MG63 (cell line): ENCODE measurements around the gene KRTAP7-1. TPM values are rescaled to one million over a fixed set of nuclear protein-coding genes. Genes with fewer than 3 reads are reported as not detected.
A peak's percentile ranks its signal among the peaks of the same experiment; 100 is the strongest.

Source experiments
- DNase-seq: peaks from one replicate; pipeline ENCODE4 v3.0.0-alpha.2; 2020
- H3K27me3 ChIP-seq: fragments of 250-450 bp; sonication (Bioruptor Pico); 2 replicates; pipeline ENCODE4 v1.5.1; 2020; ENCODE audit warnings: mild to moderate bottlenecking, moderate library complexity
- H3K36me3 ChIP-seq: fragments of 250-450 bp; sonication (Bioruptor Pico); 2 replicates; pipeline ENCODE4 v1.5.1; 2020; ENCODE audit warnings: mild to moderate bottlenecking, moderate library complexity
- H3K4me3 ChIP-seq: fragments of 250-450 bp; sonication (Bioruptor Pico); 2 replicates; pipeline ENCODE4 v1.5.1; 2020; ENCODE audit warnings: mild to moderate bottlenecking, moderate library complexity
- H3K9me3 ChIP-seq: fragments of 250-450 bp; sonication (Bioruptor Pico); 2 replicates; pipeline ENCODE4 v1.5.1; 2020; ENCODE audit warnings: mild to moderate bottlenecking, moderate library complexity
- total RNA-seq: library from RNA; depleted of rRNA; stranded (reverse); fragments of >200 nt; shearing (Covaris generic); gene quantifications from 2 replicates; pipeline ENCODE4 v1.2.3, GENCODE V29; 2014; ENCODE audit warnings: low replicate concordance; rRNA removed

The KRTAP7-1 gene
- not detected in 2 replicates for total RNA-seq

GRCh38 chr21:30829659-30830058 is at the start of gene KRTAP7-1:
KRTAP7-1 (minus strand) TSS chr21:30829759; CDS start chr21:30829698, 61 bp downstream.
- no peaks in the 10 kb centered on the region for H3K36me3 ChIP-seq
- no peak for DNase-seq
- H3K9me3 ChIP-seq = peaks cover 8% of the 10 kb centered on the region; the same call in 1 of the 2 replicates
- no peak within 1 kb of the TSS for H3K4me3 ChIP-seq
- no peaks in the 10 kb centered on the region for H3K27me3 ChIP-seq

- Histone ChIP-seq H3K36me3 (no peaks in the 10 kb centered on the region), H3K4me3 (no peak overlapping the region), H3K9me3 (no peaks in the 10 kb centered on the region), H3K27me3 (no peaks in the 10 kb centered on the region)
- no peak for DNase-seq
Measured at GRCh38 chr21:30874526-30874925, 45.0 kb upstream of the KRTAP7-1 start.

GRCh38 chr21:30847627-30848500 is 18.3 kb upstream of the KRTAP7-1 start:
- no peak overlapping the region for H3K4me3 ChIP-seq
- H3K9me3 ChIP-seq = no peaks in the 10 kb centered on the region
- no peaks in the 10 kb centered on the region for H3K27me3 ChIP-seq
- no peak for DNase-seq
- no peaks in the 10 kb centered on the region for H3K36me3 ChIP-seq

- no peaks in the 10 kb centered on the region for H3K9me3 ChIP-seq
- H3K36me3 ChIP-seq = no peaks in the 10 kb centered on the region
- H3K27me3 ChIP-seq = no peaks in the 10 kb centered on the region
- no peak for DNase-seq
- no peak overlapping the region for H3K4me3 ChIP-seq
Measured at GRCh38 chr21:30842990-30843389, 13.4 kb upstream of the KRTAP7-1 start.

- DNase-seq = peak; percentile 47
- Histone ChIP-seq H3K27me3 (no peaks in the 10 kb centered on the region), H3K4me3 (no peak overlapping the region), H3K9me3 (no peaks in the 10 kb centered on the region), H3K36me3 (no peaks in the 10 kb centered on the region)
Measured at GRCh38 chr21:30839304-30839703, 9.7 kb upstream of the KRTAP7-1 start.

GRCh38 chr21:30838536-30838935 is 9.0 kb upstream of the KRTAP7-1 start:
- no peak overlapping the region for H3K4me3 ChIP-seq
- no peaks in the 10 kb centered on the region for H3K36me3 ChIP-seq
- no peak for DNase-seq
- H3K9me3 ChIP-seq = no peaks in the 10 kb centered on the region
- no peaks in the 10 kb centered on the region for H3K27me3 ChIP-seq

- Histone ChIP-seq H3K4me3 (no peak overlapping the region), H3K27me3 (no peaks in the 10 kb centered on the region)
- no peak for DNase-seq
Measured at GRCh38 chr21:30831194-30831765, 1.7 kb upstream of the KRTAP7-1 start.

GRCh38 chr21:30818837-30819610 is 10.5 kb downstream of the KRTAP7-1 start:
- Histone ChIP-seq H3K27me3 (no peaks in the 10 kb centered on the region), H3K9me3 (no peaks in the 10 kb centered on the region), H3K4me3 (no peak overlapping the region), H3K36me3 (no peaks in the 10 kb centered on the region)
- no peak for DNase-seq

More at GRCh38 chr21:30831194-30831765, 1.7 kb upstream of the KRTAP7-1 start:
- peaks cover 8% of the 10 kb centered on the region; the same call in 1 of the 2 replicates for H3K9me3 ChIP-seq
- no peaks in the 10 kb centered on the region for H3K36me3 ChIP-seq

- no peak for DNase-seq
- Histone ChIP-seq H3K27me3 (no peaks in the 10 kb centered on the region), H3K9me3 (no peaks in the 10 kb centered on the region), H3K36me3 (no peaks in the 10 kb centered on the region), H3K4me3 (no peak within 1 kb of the TSS)
Measured at GRCh38 chr21:30813174-30813573, 16.4 kb downstream of the KRTAP7-1 start, which contains the start of gene KRTAP8-1. KRTAP8-1 (minus strand) TSS chr21:30813274; CDS start chr21:30813220, 54 bp downstream.

- H3K27me3 ChIP-seq = no peaks in the 10 kb centered on the region
- no peak for DNase-seq
- H3K4me3 ChIP-seq = no peak overlapping the region
- H3K9me3 ChIP-seq = no peaks in the 10 kb centered on the region
- H3K36me3 ChIP-seq = no peaks in the 10 kb centered on the region
Measured at GRCh38 chr21:30800605-30801004, 29.0 kb downstream of the KRTAP7-1 start.

GRCh38 chr21:30793581-30794314 is 35.8 kb downstream of the KRTAP7-1 start:
- Histone ChIP-seq H3K27me3 (no peaks in the 10 kb centered on the region), H3K36me3 (no peaks in the 10 kb centered on the region), H3K9me3 (no peaks in the 10 kb centered on the region), H3K4me3 (no peak overlapping the region)
- DNase-seq = no peak

- no peaks in the 10 kb centered on the region for H3K36me3 ChIP-seq
- DNase-seq = no peak
- no peaks in the 10 kb centered on the region for H3K9me3 ChIP-seq
- no peak overlapping the region for H3K4me3 ChIP-seq
- no peaks in the 10 kb centered on the region for H3K27me3 ChIP-seq
Measured at GRCh38 chr21:30779249-30779648, 50.3 kb downstream of the KRTAP7-1 start.

Other genes starting within 250 kb of the KRTAP7-1 start
- not detected in 2 replicates for gene KRTAP22-2, start 239.4 kb downstream of the KRTAP7-1 start, total RNA-seq
- gene KRTAP6-3, start 237.3 kb downstream of the KRTAP7-1 start, total RNA-seq = not detected in 2 replicates
- gene KRTAP6-2, start 230.9 kb downstream of the KRTAP7-1 start, total RNA-seq = not detected in 2 replicates
- not detected in 2 replicates for gene KRTAP22-1, start 228.7 kb downstream of the KRTAP7-1 start, total RNA-seq
- not detected in 2 replicates for gene KRTAP6-1, start 215.8 kb downstream of the KRTAP7-1 start, total RNA-seq
- gene KRTAP20-1, start 213.3 kb downstream of the KRTAP7-1 start, total RNA-seq = not detected in 2 replicates
- not detected in 2 replicates for gene KRTAP20-4, start 209.1 kb downstream of the KRTAP7-1 start, total RNA-seq
- gene KRTAP20-2, start 194.6 kb downstream of the KRTAP7-1 start, total RNA-seq = not detected in 2 replicates
- gene KRTAP20-3, start 186.9 kb downstream of the KRTAP7-1 start, total RNA-seq = not detected in 2 replicates
- gene KRTAP21-3, start 111.0 kb downstream of the KRTAP7-1 start, total RNA-seq = not detected in 2 replicates
- gene KRTAP21-2, start 82.5 kb downstream of the KRTAP7-1 start, total RNA-seq = not detected in 2 replicates
- not detected in 2 replicates for gene KRTAP21-1, start 74.3 kb downstream of the KRTAP7-1 start, total RNA-seq
- gene KRTAP8-1, start 16.5 kb downstream of the KRTAP7-1 start, total RNA-seq = not detected in 2 replicates
- gene KRTAP11-1, start 51.8 kb upstream of the KRTAP7-1 start, total RNA-seq = not detected in 2 replicates
- gene KRTAP19-8, start 208.7 kb upstream of the KRTAP7-1 start, total RNA-seq = not detected in 2 replicates